Loucy (cell line): Measurements from ENCODE around the gene TRIP13.

Experiments
- CTCF ChIP-seq: fragments of 200-600 bp; sonication (generic); conservative IDR thresholded peaks from 2 replicates; pipeline ENCODE4 v1.5.1; 2014; ENCODE audit warnings: mild to moderate bottlenecking, antibody characterized with exemption, low read length
- EZH2phosphoT487 ChIP-seq: fragments of 200-600 bp; IDR thresholded peaks from 2 replicates; pipeline ENCODE4 v1.6.1; 2018; ENCODE audit warnings: antibody characterized with exemption, mild to moderate bottlenecking, moderate library complexity, borderline replicate concordance

GRCh38 chr5:891117-891836 is 1.4 kb upstream of the TRIP13 start:
- TF ChIP-seq CTCF (no peak), EZH2phosphoT487 (no peak)
